ENCODE results near the gene IL4R. TPM values are rescaled to one million over a fixed set of nuclear protein-coding genes. Genes with fewer than 3 reads are reported as not detected.

IL4R gene
- total and polyA plus RNA-seq, 7 donors, result 16.9 to 177 (median 55.3) TPM

DNA sequence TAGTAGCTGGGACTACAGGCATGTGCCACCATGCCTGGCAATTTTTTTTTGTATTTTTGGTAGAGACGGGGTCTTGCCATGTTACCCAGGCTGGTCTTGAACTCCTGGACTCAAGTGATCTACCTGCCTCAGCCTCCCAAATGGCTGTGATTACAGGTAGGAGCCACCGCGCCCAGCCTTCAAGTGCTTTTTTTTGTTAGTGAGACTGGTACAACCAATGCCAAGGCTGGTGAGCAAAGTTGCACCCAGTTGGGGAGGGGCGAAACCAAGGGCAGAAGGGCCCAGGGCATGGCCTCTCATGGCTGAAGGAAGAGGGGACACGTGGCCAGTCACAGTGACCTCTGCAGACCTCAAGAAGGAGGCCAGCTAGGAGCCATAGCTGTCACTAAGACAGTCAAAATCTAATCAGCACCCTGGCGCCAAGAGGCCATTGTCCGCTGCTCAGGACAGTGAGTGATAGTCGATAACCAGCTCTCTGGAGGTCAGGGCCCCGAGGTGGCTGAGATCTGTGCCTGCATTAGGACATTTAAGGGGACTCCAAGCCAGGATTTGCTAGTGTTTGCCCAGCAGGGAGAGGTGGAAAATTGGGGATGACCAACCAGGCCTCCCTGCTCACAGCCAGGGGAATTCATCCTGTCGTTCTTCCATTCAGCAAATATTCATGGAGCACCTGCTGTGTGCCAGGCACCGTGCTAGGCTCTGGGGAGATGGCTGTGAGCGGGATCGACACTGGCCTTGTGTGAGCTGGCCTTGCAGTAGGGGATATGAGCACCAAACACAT lies 10.2 kb downstream of the IL4R start:
- Histone ChIP-seq H3K9me3 (no peaks in the 10 kb centered on the region), H3K27ac (peak overlapping the region; percentile 96 to 99 (median 99)), H3K27me3 (no peaks in the 10 kb centered on the region), H3K4me1 (peaks cover 0 to 99% (median 93%) of the 10 kb centered on the region in 4 donors), H3K4me3 (no peak overlapping the region), H3K36me3 (no peaks in the 10 kb centered on the region)
- 90 to 92% methylated on average over 13 of the region's 13 CpGs for WGBS, 2 donors
- intact Hi-C loops (cut with DNase I), result no loop called here
- TF ChIP-seq, protein P1, sequence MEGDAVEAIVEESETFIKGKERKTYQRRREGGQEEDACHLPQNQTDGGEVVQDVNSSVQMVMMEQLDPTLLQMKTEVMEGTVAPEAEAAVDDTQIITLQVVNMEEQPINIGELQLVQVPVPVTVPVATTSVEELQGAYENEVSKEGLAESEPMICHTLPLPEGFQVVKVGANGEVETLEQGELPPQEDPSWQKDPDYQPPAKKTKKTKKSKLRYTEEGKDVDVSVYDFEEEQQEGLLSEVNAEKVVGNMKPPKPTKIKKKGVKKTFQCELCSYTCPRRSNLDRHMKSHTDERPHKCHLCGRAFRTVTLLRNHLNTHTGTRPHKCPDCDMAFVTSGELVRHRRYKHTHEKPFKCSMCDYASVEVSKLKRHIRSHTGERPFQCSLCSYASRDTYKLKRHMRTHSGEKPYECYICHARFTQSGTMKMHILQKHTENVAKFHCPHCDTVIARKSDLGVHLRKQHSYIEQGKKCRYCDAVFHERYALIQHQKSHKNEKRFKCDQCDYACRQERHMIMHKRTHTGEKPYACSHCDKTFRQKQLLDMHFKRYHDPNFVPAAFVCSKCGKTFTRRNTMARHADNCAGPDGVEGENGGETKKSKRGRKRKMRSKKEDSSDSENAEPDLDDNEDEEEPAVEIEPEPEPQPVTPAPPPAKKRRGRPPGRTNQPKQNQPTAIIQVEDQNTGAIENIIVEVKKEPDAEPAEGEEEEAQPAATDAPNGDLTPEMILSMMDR (IDR thresholded peaks at IDR 0.05), result no peak
- no peak for TF ChIP-seq EP300 (IDR thresholded peaks at IDR 0.05)
- no peak for TF ChIP-seq POLR2A (IDR thresholded peaks at IDR 0.05)
- TF ChIP-seq POLR2AphosphoS5 (IDR thresholded peaks at IDR 0.05), result no peak
- peak; percentile 58 for DNase-seq

GRCh38 chr16:27324851-27325301 lies 11.1 kb downstream of the IL4R start:
- Histone ChIP-seq H3K27ac (peak overlapping the region; percentile 96 to 99 (median 99)), H3K36me3 (no peaks in the 10 kb centered on the region), H3K9me3 (no peaks in the 10 kb centered on the region), H3K4me1 (peaks cover 0 to 99% (median 92%) of the 10 kb centered on the region in 4 donors), H3K4me3 (no peak overlapping the region), H3K27me3 (no peaks in the 10 kb centered on the region)
- peak; percentile 89 for DNase-seq
- TF ChIP-seq POLR2AphosphoS5 (IDR thresholded peaks at IDR 0.05) (peak in 3 of 4 donors; percentile 26 to 59 (median 51)), EP300 (IDR thresholded peaks at IDR 0.05) (no peak)
- 78 to 87% methylated on average over 12 of the region's 12 CpGs for WGBS, 2 donors
- intact Hi-C loops (cut with DNase I), result no loop called here

GRCh38 chr16:27325736-27326135 lies 12.0 kb downstream of the IL4R start:
- TF ChIP-seq, protein P1 (IDR thresholded peaks at IDR 0.05), result no peak
- no peak for TF ChIP-seq EP300 (IDR thresholded peaks at IDR 0.05)
- TF ChIP-seq POLR2A (IDR thresholded peaks at IDR 0.05), result no peak
- no peak for TF ChIP-seq POLR2AphosphoS5 (IDR thresholded peaks at IDR 0.05)
- intact Hi-C loops (cut with DNase I), result no loop called here
- Histone ChIP-seq H3K9me3 (no peaks in the 10 kb centered on the region), H3K27me3 (no peaks in the 10 kb centered on the region), H3K4me3 (no peak overlapping the region), H3K36me3 (no peaks in the 10 kb centered on the region), H3K4me1 (peaks cover 0 to 97% (median 92%) of the 10 kb centered on the region in 4 donors), H3K27ac (peak overlapping the region; percentile 96 to 99 (median 99))
- 88 to 94% methylated on average over 8 of the region's 8 CpGs for WGBS, 2 donors
- peak; percentile 57 for DNase-seq

GRCh38 chr16:27326251-27326650 lies 12.5 kb downstream of the IL4R start:
- no peaks in the 10 kb centered on the region for H3K9me3 ChIP-seq
- no peaks in the 10 kb centered on the region for H3K27me3 ChIP-seq
- 89 to 95% methylated on average over 6 of the region's 6 CpGs for WGBS, 2 donors
- intact Hi-C loops (cut with DNase I), result no loop called here
- no peak overlapping the region for H3K4me3 ChIP-seq
- peaks cover 0 to 97% (median 92%) of the 10 kb centered on the region in 4 donors for H3K4me1 ChIP-seq
- no peak for DNase-seq
- H3K27ac ChIP-seq, result peak overlapping the region; percentile 96 to 99 (median 99)
- no peaks in the 10 kb centered on the region for H3K36me3 ChIP-seq
- TF ChIP-seq EP300 (IDR thresholded peaks at IDR 0.05), result no peak
- no peak for TF ChIP-seq POLR2A (IDR thresholded peaks at IDR 0.05)
- TF ChIP-seq, protein P1 (IDR thresholded peaks at IDR 0.05), result no peak
- no peak for TF ChIP-seq POLR2AphosphoS5 (IDR thresholded peaks at IDR 0.05)

DNA sequence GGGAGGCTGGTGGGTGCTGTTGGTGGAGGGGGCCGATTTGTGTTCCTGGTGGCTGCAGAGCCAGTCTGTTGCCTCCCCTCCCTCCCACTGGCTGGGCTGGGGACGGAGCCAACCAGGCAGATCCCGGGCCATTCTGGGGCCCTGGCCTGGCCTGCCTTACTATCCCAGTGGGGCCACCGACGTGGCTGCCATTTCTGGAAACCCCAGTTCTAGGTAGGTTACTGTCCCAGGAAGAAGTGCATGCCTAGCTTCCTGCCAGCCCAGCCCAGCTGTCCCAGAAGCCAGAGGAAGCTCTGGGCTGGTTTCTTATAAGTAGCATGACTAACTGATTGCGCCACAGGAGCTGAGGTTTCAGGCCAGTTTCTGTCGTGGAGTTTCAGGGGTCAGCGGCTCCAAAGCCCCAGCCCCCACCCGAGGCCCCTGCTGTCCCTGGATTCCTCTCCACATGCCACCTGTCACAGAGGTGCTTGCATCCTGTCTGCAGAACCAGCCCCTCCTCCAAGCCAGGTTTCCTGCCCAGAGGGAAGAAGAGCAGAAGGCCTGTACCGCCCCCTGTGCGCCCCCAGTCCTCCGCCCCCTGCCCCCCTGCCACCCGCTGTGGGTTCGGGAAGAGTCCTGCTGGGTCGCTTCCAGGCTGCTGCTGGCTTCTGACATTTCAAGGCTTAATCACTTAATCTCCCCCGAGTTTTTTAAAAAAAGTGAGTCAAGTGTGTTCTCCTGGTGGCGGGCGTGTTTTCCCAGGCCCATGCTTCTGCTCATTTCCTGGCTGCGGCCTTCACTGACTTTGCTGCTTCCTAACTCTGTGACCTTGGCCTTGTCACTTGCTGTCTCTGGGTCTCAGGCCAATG lies 13.2 kb downstream of the IL4R start:
- Histone ChIP-seq H3K27ac (peak overlapping the region; percentile 96 to 99 (median 99)), H3K36me3 (no peaks in the 10 kb centered on the region), H3K4me1 (peaks cover 0 to 97% (median 91%) of the 10 kb centered on the region in 4 donors), H3K4me3 (peak overlapping the region in 1 of 4 donors; percentile 1), H3K27me3 (no peaks in the 10 kb centered on the region), H3K9me3 (no peaks in the 10 kb centered on the region)
- TF ChIP-seq, protein P1 (IDR thresholded peaks at IDR 0.05), result no peak
- TF ChIP-seq EP300 (IDR thresholded peaks at IDR 0.05), result peak in 2 of 4 donors; percentile 80 to 92
- TF ChIP-seq POLR2AphosphoS5 (IDR thresholded peaks at IDR 0.05), result peak; percentile 65 to 90 (median 79)
- TF ChIP-seq POLR2A (IDR thresholded peaks at IDR 0.05), result no peak
- peak; percentile 96 for DNase-seq
- WGBS, 2 donors, result 33 to 52% methylated on average over 19 of the region's 19 CpGs
- intact Hi-C loops (cut with DNase I), result no loop called here
